B cell (primary cell): ENCODE results near the gene RBKS.

Experiments
- CTCF ChIP-seq: fragments of 200-600 bp; IDR thresholded peaks from one replicate; pipeline ENCODE4 v1.8.0; 2022; ENCODE audit warnings: antibody characterized with exemption, mild to moderate bottlenecking
- EZH2 ChIP-seq: IDR thresholded peaks from 2 replicates; pipeline ENCODE4 v1.6.1; 2012; ENCODE audit warnings: borderline replicate concordance, low read depth, mild to moderate bottlenecking, moderate library complexity, low read length; ENCODE audit not compliant: insufficient read depth, poor library complexity, severe bottlenecking

GRCh38 chr2:27870724-27871123 lies 19.5 kb downstream of the RBKS start:
- no peak for TF ChIP-seq CTCF
- no peak for TF ChIP-seq EZH2
